OCI-LY7 (cell line): Measurements from ENCODE around the gene KDM4B. TPM values are rescaled to one million over a fixed set of nuclear protein-coding genes. Genes with fewer than 3 reads are reported as not detected.

ENCODE experiments used
- BruUV-seq: library from RNA; stranded (reverse); fragments of 400-500 nt; replicated peaks from 2 replicates; lab custom pipeline; 2021; lab: Mats Ljungman, UMichigan
- CTCF ChIA-PET: fragments of 300-600 bp; sonication (Branson Sonifier 250); formaldehyde crosslinking; loops from one replicate; lab custom pipeline; 2022; ENCODE audit warnings: antibody characterized with exemption; ENCODE audit not compliant: unreplicated experiment; lab: Charles Lee
- POLR2A ChIA-PET: fragments of 300-600 bp; sonication (Branson Sonifier 250); formaldehyde crosslinking; loops from one replicate; lab custom pipeline; 2022; ENCODE audit warnings: antibody characterized with exemption; lab: Charles Lee
- DNase-seq: peaks from one replicate; pipeline ENCODE4 v3.0.0-alpha.2; 2015; ENCODE audit warnings: low spot score
- H2AFZ ChIP-seq: fragments of 200-600 bp; sonication (generic), shearing (Covaris generic); 2 replicates; pipeline ENCODE4 v1.6.1; 2014; ENCODE audit warnings: mild to moderate bottlenecking, antibody characterized with exemption, low read length, moderate library complexity
- H3K27ac ChIP-seq: fragments of 200-600 bp; sonication (generic); 2 replicates; pipeline ENCODE4 v1.5.1; 2014; ENCODE audit warnings: mixed run types, low read depth, mild to moderate bottlenecking, moderate library complexity, low read length, inconsistent platforms; ENCODE audit not compliant: poor library complexity, severe bottlenecking
- H3K36me3 ChIP-seq: fragments of 200-600 bp; sonication (generic); 2 replicates; pipeline ENCODE4 v1.6.1; 2014; ENCODE audit warnings: mild to moderate bottlenecking, antibody characterized with exemption, low read length, moderate library complexity, mixed read lengths; ENCODE audit not compliant: insufficient read depth
- H3K4me1 ChIP-seq: fragments of 200-600 bp; sonication (generic); 2 replicates; pipeline ENCODE4 v1.5.1; 2014; ENCODE audit warnings: mild to moderate bottlenecking, low read length; ENCODE audit not compliant: insufficient read depth, poor library complexity, severe bottlenecking
- H3K4me2 ChIP-seq: fragments of 200-600 bp; sonication (generic); 2 replicates; pipeline ENCODE4 v1.6.1; 2014; ENCODE audit warnings: mild to moderate bottlenecking, low read length
- H3K4me3 ChIP-seq: fragments of 200-600 bp; sonication (generic); 2 replicates; pipeline ENCODE4 v1.5.1; 2014; ENCODE audit warnings: mild to moderate bottlenecking, low read depth, low read length; ENCODE audit not compliant: poor library complexity, severe bottlenecking
- H3K79me2 ChIP-seq: fragments of 200-600 bp; sonication (generic); 2 replicates; pipeline ENCODE4 v1.6.1; 2016; ENCODE audit warnings: low read depth, mild to moderate bottlenecking, low read length, moderate library complexity, mixed read lengths; ENCODE audit not compliant: insufficient read depth
- H3K9me2 ChIP-seq: fragments of 200-600 bp; sonication (generic); 2 replicates; pipeline ENCODE4 v1.6.1; 2016; ENCODE audit warnings: mild to moderate bottlenecking, low read length, mixed read lengths; ENCODE audit not compliant: insufficient read depth
- H3K9me3 ChIP-seq: fragments of 200-600 bp; sonication (generic); 2 replicates; pipeline ENCODE4 v1.6.1; 2014; ENCODE audit warnings: mild to moderate bottlenecking, mixed run types, low read length, mixed read lengths
- H4K20me1 ChIP-seq: fragments of 200-600 bp; sonication (generic); 2 replicates; pipeline ENCODE4 v1.6.1; 2014; ENCODE audit warnings: mild to moderate bottlenecking, antibody characterized with exemption, low read length, moderate library complexity, mixed read lengths; ENCODE audit not compliant: insufficient read depth
- EZH2phosphoT487 ChIP-seq: fragments of 200-600 bp; sonication (generic); IDR thresholded peaks from 2 replicates; pipeline ENCODE4 v1.6.1; 2018; ENCODE audit warnings: low read depth, borderline replicate concordance, mild to moderate bottlenecking, mixed run types, antibody characterized with exemption, low read length, moderate library complexity, mixed read lengths
- intact Hi-C: fragments of 100-400 bp; cut with micrococcal nuclease; formaldehyde crosslinking; loops from one replicate; pipeline ENCODE4 v1.10.0; 2022; ENCODE audit not compliant: unreplicated experiment
- total RNA-seq, 2 experiments: library from RNA; depleted of rRNA in 1 of 2; stranded (reverse); fragments of >200 nt in 1 of 2; shearing (Covaris generic) in 1 of 2; gene quantifications; 2 replicates each; pipeline ENCODE4 v1.2.3, GENCODE V29; 2014 to 2022
- TF ChIP-seq, protein P1 (sequence below): fragments of 200-600 bp; sonication (generic); conservative IDR thresholded peaks from 2 replicates; pipeline ENCODE4 v1.5.1; 2014; ENCODE audit warnings: mild to moderate bottlenecking, antibody characterized with exemption, low read length, moderate library complexity, mixed read lengths

The KDM4B gene
- total RNA-seq, 2 experiments from 2014 or later: 24.3 to 44.2 TPM

DNA sequence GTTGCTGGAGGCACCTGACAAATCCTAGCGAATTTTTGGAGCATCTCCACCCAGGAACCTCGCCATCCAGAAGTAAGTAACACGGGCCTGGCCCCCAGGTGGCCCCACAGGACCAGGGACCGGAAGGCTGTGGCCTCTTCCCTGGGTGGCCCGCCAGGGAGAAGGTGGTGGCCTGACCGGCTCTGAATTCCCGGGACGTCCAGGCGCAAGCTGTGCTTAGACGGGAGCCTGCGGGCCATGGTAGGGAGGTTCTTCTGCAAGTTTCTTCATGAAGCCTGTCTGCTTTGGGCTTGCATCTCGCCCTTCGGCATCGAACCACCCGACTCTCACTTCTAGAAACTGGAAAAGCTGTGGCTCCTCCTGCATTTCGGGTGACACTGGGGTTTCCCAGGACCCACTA lies 47.4 kb downstream of the KDM4B start:
- POLR2A ChIA-PET: no interaction called here
- TF ChIP-seq EZH2phosphoT487: no peak
- TF ChIP-seq, protein P1, sequence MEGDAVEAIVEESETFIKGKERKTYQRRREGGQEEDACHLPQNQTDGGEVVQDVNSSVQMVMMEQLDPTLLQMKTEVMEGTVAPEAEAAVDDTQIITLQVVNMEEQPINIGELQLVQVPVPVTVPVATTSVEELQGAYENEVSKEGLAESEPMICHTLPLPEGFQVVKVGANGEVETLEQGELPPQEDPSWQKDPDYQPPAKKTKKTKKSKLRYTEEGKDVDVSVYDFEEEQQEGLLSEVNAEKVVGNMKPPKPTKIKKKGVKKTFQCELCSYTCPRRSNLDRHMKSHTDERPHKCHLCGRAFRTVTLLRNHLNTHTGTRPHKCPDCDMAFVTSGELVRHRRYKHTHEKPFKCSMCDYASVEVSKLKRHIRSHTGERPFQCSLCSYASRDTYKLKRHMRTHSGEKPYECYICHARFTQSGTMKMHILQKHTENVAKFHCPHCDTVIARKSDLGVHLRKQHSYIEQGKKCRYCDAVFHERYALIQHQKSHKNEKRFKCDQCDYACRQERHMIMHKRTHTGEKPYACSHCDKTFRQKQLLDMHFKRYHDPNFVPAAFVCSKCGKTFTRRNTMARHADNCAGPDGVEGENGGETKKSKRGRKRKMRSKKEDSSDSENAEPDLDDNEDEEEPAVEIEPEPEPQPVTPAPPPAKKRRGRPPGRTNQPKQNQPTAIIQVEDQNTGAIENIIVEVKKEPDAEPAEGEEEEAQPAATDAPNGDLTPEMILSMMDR: no peak
- CTCF ChIA-PET: interaction anchor here (1.3 kb wide), 1 partner anchor 15 kb away, joined by 4 read pairs; no protein-coding TSS in a partner anchor
- H3K36me3 ChIP-seq: peaks cover 24% of the 10 kb centered on the region
- H2AFZ ChIP-seq: no peak overlapping the region
- H3K4me2 ChIP-seq: no peak overlapping the region
- H3K4me3 ChIP-seq: no peak overlapping the region
- intact Hi-C loops: no loop called here
- H3K27ac ChIP-seq: no peak overlapping the region
- no peaks in the 10 kb centered on the region for H3K79me2 ChIP-seq
- no TSS peak for BruUV-seq
- H4K20me1 ChIP-seq: no peaks in the 10 kb centered on the region
- H3K9me3 ChIP-seq: peaks cover 17% of the 10 kb centered on the region; the same call in 1 of the 2 replicates
- no peak for DNase-seq
- H3K4me1 ChIP-seq: no peaks in the 10 kb centered on the region
- H3K9me2 ChIP-seq: no peaks in the 10 kb centered on the region

DNA sequence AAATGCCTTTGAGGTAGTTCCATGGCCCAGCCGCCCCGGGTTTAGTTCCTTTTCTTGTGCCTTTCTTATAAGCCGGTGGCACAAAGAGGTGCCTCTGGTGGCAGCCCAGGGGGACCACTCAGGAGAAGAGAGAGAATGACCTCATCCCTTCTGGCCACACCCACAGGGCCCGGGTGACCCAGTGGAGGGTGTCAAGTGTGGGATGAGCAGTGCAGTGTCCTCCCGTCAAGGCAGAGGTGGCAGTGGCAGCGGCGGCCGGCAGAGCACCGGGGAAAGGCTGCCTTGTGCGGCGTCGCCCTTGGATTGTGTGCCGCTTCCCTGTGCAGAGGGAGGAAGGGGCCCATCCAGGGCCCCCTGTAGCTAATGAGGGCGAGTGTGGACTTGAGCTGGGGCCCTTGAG lies 47.9 kb downstream of the KDM4B start:
- H2AFZ ChIP-seq: no peak overlapping the region
- CTCF ChIA-PET: no interaction called here
- no peak overlapping the region for H3K4me3 ChIP-seq
- POLR2A ChIA-PET: no interaction called here
- TF ChIP-seq, protein P1: no peak
- TF ChIP-seq EZH2phosphoT487: no peak
- intact Hi-C loops: no loop called here
- no peak overlapping the region for H3K27ac ChIP-seq
- H3K9me2 ChIP-seq: no peaks in the 10 kb centered on the region
- H3K4me2 ChIP-seq: no peak overlapping the region
- H3K4me1 ChIP-seq: no peaks in the 10 kb centered on the region
- peaks cover 17% of the 10 kb centered on the region; the same call in 1 of the 2 replicates for H3K9me3 ChIP-seq
- no peak for DNase-seq
- H3K36me3 ChIP-seq: peaks cover 24% of the 10 kb centered on the region
- H3K79me2 ChIP-seq: no peaks in the 10 kb centered on the region
- BruUV-seq: no TSS peak
- H4K20me1 ChIP-seq: no peaks in the 10 kb centered on the region

DNA sequence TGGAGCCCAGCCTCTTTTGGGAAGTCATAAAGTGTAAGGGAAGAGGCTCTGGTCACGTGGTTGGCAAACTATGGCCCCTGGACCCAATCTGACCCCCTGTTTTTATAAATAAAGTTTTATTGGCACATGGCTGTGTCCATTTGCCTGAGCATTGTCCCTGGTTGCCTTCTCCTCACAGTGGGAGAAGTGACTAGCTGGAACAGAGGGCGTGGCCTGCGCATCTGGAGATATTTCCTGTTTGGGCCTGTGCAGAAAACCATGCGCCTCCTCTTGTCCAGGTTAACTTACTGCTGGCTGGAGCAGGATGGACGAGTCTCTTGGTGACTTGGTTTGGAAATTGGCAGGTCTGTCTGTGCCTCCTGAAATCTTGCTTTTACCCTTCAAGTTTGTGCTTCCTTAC lies 48.3 kb downstream of the KDM4B start:
- Histone ChIP-seq H2AFZ (no peak overlapping the region), H4K20me1 (no peaks in the 10 kb centered on the region), H3K4me1 (no peaks in the 10 kb centered on the region), H3K79me2 (no peaks in the 10 kb centered on the region), H3K36me3 (peaks cover 24% of the 10 kb centered on the region), H3K4me3 (no peak overlapping the region), H3K27ac (no peak overlapping the region), H3K9me3 (peaks cover 17% of the 10 kb centered on the region; the same call in 1 of the 2 replicates), H3K9me2 (no peaks in the 10 kb centered on the region), H3K4me2 (no peak overlapping the region)
- TF ChIP-seq, protein P1: no peak
- no peak for TF ChIP-seq EZH2phosphoT487
- intact Hi-C loops: no loop called here
- ChIA-PET CTCF (no interaction called here), POLR2A (no interaction called here)
- no peak for DNase-seq
- no TSS peak for BruUV-seq
